ENCODE results near the gene TNFRSF19.

TNFRSF19 gene

GRCh38 chr13:23629566-23630272, 59.5 kb downstream of the TNFRSF19 start:
- DNase-seq = no peak

- peak; percentile 93 for DNase-seq
Observed at GRCh38 chr13:23630349-23631093, 60.3 kb downstream of the TNFRSF19 start.

- no peak for DNase-seq
Observed at GRCh38 chr13:23631311-23632047, 61.3 kb downstream of the TNFRSF19 start.

- no peak for DNase-seq
Observed at GRCh38 chr13:23632048-23632582, 61.9 kb downstream of the TNFRSF19 start.

- DNase-seq = no peak
Observed at GRCh38 chr13:23632741-23633140, 62.5 kb downstream of the TNFRSF19 start.

- DNase-seq = no peak
Observed at GRCh38 chr13:23634897-23635296, 64.7 kb downstream of the TNFRSF19 start.

GRCh38 chr13:23636360-23636759, 66.1 kb downstream of the TNFRSF19 start:
- DNase-seq = no peak

- peak; percentile 33 for DNase-seq
Observed at GRCh38 chr13:23637829-23638228, 67.6 kb downstream of the TNFRSF19 start.

GRCh38 chr13:23639674-23640073, 69.5 kb downstream of the TNFRSF19 start:
- no peak for DNase-seq

GRCh38 chr13:23642110-23642509, 71.9 kb downstream of the TNFRSF19 start:
- DNase-seq = no peak

GRCh38 chr13:23643338-23644125, 73.3 kb downstream of the TNFRSF19 start:
- no peak for DNase-seq

GRCh38 chr13:23644126-23644419, 73.9 kb downstream of the TNFRSF19 start:
- DNase-seq = no peak

- no peak for DNase-seq
Observed at GRCh38 chr13:23644527-23645138, 74.4 kb downstream of the TNFRSF19 start.

GRCh38 chr13:23645851-23646250, 75.6 kb downstream of the TNFRSF19 start:
- no peak for DNase-seq

- no peak for DNase-seq
Observed at GRCh38 chr13:23651439-23651838, 81.2 kb downstream of the TNFRSF19 start.

- no peak for DNase-seq
Observed at GRCh38 chr13:23651887-23652286, 81.7 kb downstream of the TNFRSF19 start.

GRCh38 chr13:23652909-23653726, 82.9 kb downstream of the TNFRSF19 start:
- no peak for DNase-seq

- no peak for DNase-seq
Observed at GRCh38 chr13:23654111-23655110, 84.2 kb downstream of the TNFRSF19 start.

- DNase-seq = no peak
Observed at GRCh38 chr13:23655321-23655720, 85.1 kb downstream of the TNFRSF19 start.

Measured in NCI-H524 treated with DMSO at 0.1 percent for 48 hours (cell line).